Measurements from ENCODE around the gene CSF2RB.

DNA sequence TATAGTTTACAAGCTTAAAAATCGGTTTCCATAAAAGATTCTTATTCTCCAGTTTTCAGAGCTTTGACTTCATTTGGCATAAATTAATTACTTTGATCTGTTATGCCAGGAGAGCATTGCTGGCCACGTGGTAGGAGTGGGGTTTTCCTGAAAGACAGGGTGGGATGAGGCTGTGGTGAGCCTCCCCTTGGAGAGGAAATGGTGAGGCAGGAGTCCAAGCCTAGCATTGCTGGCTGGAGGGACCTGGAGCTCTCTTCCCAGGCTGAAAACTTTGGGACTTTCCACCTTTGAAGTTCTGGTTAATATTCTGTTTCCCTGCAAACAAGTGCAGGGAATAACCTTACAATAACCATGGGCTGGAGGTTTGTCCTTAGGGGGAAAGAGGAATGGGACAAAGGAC is 21.1 kb upstream of the CSF2RB start:
- TF ChIP-seq REST (IDR thresholded peaks at IDR 0.05) (no peak), RAD21 (conservative IDR thresholded peaks at IDR 0.05 in 1 of 2, IDR thresholded peaks at IDR 0.05 in 1 of 2) (no peak), POLR2A (IDR thresholded peaks at IDR 0.05; ENCODE audit: low read length) (no peak), CBX8 (IDR thresholded peaks at IDR 0.05) (no peak), NFE2L2 (conservative IDR thresholded peaks at IDR 0.05; ENCODE audit: low read length) (no peak), POLR2AphosphoS2 (conservative IDR thresholded peaks at IDR 0.05; ENCODE audit: low read length) (no peak), RNF2 (IDR thresholded peaks at IDR 0.05; ENCODE audit: borderline replicate concordance, low read depth) (no peak)
- TF ChIP-seq, protein P1, sequence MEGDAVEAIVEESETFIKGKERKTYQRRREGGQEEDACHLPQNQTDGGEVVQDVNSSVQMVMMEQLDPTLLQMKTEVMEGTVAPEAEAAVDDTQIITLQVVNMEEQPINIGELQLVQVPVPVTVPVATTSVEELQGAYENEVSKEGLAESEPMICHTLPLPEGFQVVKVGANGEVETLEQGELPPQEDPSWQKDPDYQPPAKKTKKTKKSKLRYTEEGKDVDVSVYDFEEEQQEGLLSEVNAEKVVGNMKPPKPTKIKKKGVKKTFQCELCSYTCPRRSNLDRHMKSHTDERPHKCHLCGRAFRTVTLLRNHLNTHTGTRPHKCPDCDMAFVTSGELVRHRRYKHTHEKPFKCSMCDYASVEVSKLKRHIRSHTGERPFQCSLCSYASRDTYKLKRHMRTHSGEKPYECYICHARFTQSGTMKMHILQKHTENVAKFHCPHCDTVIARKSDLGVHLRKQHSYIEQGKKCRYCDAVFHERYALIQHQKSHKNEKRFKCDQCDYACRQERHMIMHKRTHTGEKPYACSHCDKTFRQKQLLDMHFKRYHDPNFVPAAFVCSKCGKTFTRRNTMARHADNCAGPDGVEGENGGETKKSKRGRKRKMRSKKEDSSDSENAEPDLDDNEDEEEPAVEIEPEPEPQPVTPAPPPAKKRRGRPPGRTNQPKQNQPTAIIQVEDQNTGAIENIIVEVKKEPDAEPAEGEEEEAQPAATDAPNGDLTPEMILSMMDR (IDR thresholded peaks at IDR 0.05) = no peak
